GM12872 (cell line): ENCODE data around the gene FERD3L.

Experiments used
- CTCF ChIP-seq: IDR thresholded peaks from 3 replicates; pipeline ENCODE4 v1.5.1; 2011; ENCODE audit warnings: low read depth, mild to moderate bottlenecking, low read length, moderate library complexity; ENCODE audit not compliant: insufficient read depth

Gene FERD3L

GRCh38 chr7:19145434-19146115 lies 354 bp upstream of the FERD3L start:
- TF ChIP-seq CTCF = no peak

GRCh38 chr7:19143881-19144574 lies 1.2 kb downstream of the FERD3L start:
- TF ChIP-seq CTCF = no peak

GRCh38 chr7:19139706-19140327 lies 5.4 kb downstream of the FERD3L start:
- TF ChIP-seq CTCF = no peak

- TF ChIP-seq CTCF = no peak
These were observed 11.3 kb downstream of the FERD3L start for GRCh38 chr7:19133886-19134285.

- no peak for TF ChIP-seq CTCF
These were observed 11.8 kb downstream of the FERD3L start for GRCh38 chr7:19133390-19133789.

- no peak for TF ChIP-seq CTCF
These were observed 16.4 kb downstream of the FERD3L start for GRCh38 chr7:19128856-19129255.

GRCh38 chr7:19121977-19122588 lies 23.1 kb downstream of the FERD3L start:
- peak; percentile 50 for TF ChIP-seq CTCF
